GM23338 (cell line): ENCODE data around the gene PPP2R2B. TPM values are rescaled to one million over a fixed set of nuclear protein-coding genes. Genes with fewer than 3 reads are reported as not detected.

ENCODE experiments used
- ATAC-seq: fragments of 200-7000 bp; cut with Tn5 transposase; 3 replicates; pipeline ENCODE4 v1.9.1; 2020
- DNase-seq: peaks from one replicate; pipeline ENCODE4 v3.0.0-alpha.2; 2015; ENCODE audit warnings: low spot score
- H2AFZ ChIP-seq: fragments of 200-600 bp; sonication (generic); 2 replicates; pipeline ENCODE4 v1.8.0; 2016; ENCODE audit warnings: antibody characterized with exemption, mild to moderate bottlenecking, moderate library complexity
- H3F3A ChIP-seq: fragments of 200-600 bp; sonication (generic); replicated peaks from 2 replicates; pipeline ENCODE4 v1.8.0; 2017; ENCODE audit warnings: antibody characterized with exemption, mixed run types, low read depth
- H3K27ac ChIP-seq: fragments of 200-600 bp; sonication (generic); 2 replicates; pipeline ENCODE4 v1.6.1; 2016; ENCODE audit warnings: low read depth
- H3K27me3 ChIP-seq: fragments of 200-600 bp; sonication (generic); 2 replicates; pipeline ENCODE4 v1.8.0; 2016; ENCODE audit warnings: mild to moderate bottlenecking, mixed run types, moderate library complexity; ENCODE audit not compliant: insufficient read depth
- H3K36me3 ChIP-seq: fragments of 200-600 bp; sonication (generic); 2 replicates; pipeline ENCODE4 v1.8.0; 2016; ENCODE audit warnings: mild to moderate bottlenecking; ENCODE audit not compliant: insufficient read depth
- H3K4me1 ChIP-seq: fragments of 200-600 bp; sonication (generic); 2 replicates; pipeline ENCODE4 v1.8.0; 2016; ENCODE audit warnings: mild to moderate bottlenecking, moderate library complexity; ENCODE audit not compliant: insufficient read depth
- H3K4me2 ChIP-seq: fragments of 200-600 bp; sonication (generic); 2 replicates; pipeline ENCODE4 v1.7.1; 2017; ENCODE audit warnings: mixed run types
- H3K4me3 ChIP-seq: fragments of 200-600 bp; sonication (generic); 2 replicates; pipeline ENCODE4 v1.6.1; 2016; ENCODE audit warnings: mixed run types
- H3K79me2 ChIP-seq: fragments of 200-600 bp; sonication (generic); replicated peaks from 2 replicates; pipeline ENCODE4 v1.8.0; 2017; ENCODE audit warnings: mild to moderate bottlenecking; ENCODE audit not compliant: insufficient read depth
- H3K9me2 ChIP-seq: fragments of 200-600 bp; sonication (generic); 2 replicates; pipeline ENCODE4 v1.8.0; 2017; ENCODE audit not compliant: insufficient read depth
- H4K20me1 ChIP-seq: fragments of 200-600 bp; sonication (generic); replicated peaks from 2 replicates; pipeline ENCODE4 v1.8.0; 2017; ENCODE audit warnings: mild to moderate bottlenecking; ENCODE audit not compliant: insufficient read depth
- H3K27ac Mint-ChIP-seq: 2 replicates; pipeline ENCODE4 v1.8.0; 2020; ENCODE audit warnings: inconsistent platforms, mild to moderate bottlenecking, moderate library complexity, mixed read lengths
- H3K27me3 Mint-ChIP-seq: 3 replicates; pipeline ENCODE4 v1.8.0; 2022; ENCODE audit warnings: low read depth, mild to moderate bottlenecking, moderate library complexity, mixed read lengths, inconsistent platforms; ENCODE audit not compliant: insufficient read depth, poor library complexity
- H3K36me3 Mint-ChIP-seq: 3 replicates; pipeline ENCODE4 v1.8.0; 2021; ENCODE audit warnings: low read depth, mild to moderate bottlenecking, inconsistent platforms, moderate library complexity, mixed read lengths
- H3K4me1 Mint-ChIP-seq: 3 replicates; pipeline ENCODE4 v1.8.0; 2020; ENCODE audit warnings: mild to moderate bottlenecking, inconsistent platforms, mixed read lengths
- H3K4me3 Mint-ChIP-seq: 3 replicates; pipeline ENCODE4 v1.8.0; 2021; ENCODE audit warnings: moderate library complexity, mild to moderate bottlenecking, inconsistent platforms, mixed read lengths
- H3K9me3 Mint-ChIP-seq: 3 replicates; pipeline ENCODE4 v1.8.0; 2020; ENCODE audit warnings: moderate library complexity, mild to moderate bottlenecking, inconsistent platforms, mixed read lengths
- CREB1 ChIP-seq: fragments of 250-450 bp; sonication (Bioruptor Pico); IDR thresholded peaks from 2 replicates; pipeline ENCODE4 v1.5.0; 2020; ENCODE audit warnings: low read depth, mild to moderate bottlenecking, moderate library complexity
- EZH2phosphoT487 ChIP-seq: fragments of 200-600 bp; sonication (generic); IDR thresholded peaks from one replicate; pipeline ENCODE4 v1.8.1; 2018; ENCODE audit warnings: antibody characterized with exemption; ENCODE audit not compliant: unreplicated experiment
- STAT1 ChIP-seq: IDR thresholded peaks from one replicate; pipeline ENCODE4 v1.6.1; 2016; ENCODE audit warnings: antibody characterized with exemption; ENCODE audit not compliant: unreplicated experiment
- ZNF114 ChIP-seq: fragments of 250-450 bp; sonication (Bioruptor Pico); IDR thresholded peaks from 2 replicates; pipeline ENCODE4 v1.5.0; 2020; ENCODE audit warnings: mild to moderate bottlenecking, moderate library complexity
- polyA plus RNA-seq: library from polyadenylated mRNA; unstranded; fragments of >200 nt; fragmentation: Nextera tagmentation; extraction: Ambion mirVana; gene quantifications from 2 replicates; pipeline ENCODE4 v1.2.1, GENCODE V29; 2016
- total RNA-seq: library from RNA; depleted of rRNA; stranded (reverse); fragments of >200 nt; shearing (Covaris generic); gene quantifications from 2 replicates; pipeline ENCODE4 v1.2.3, GENCODE V29; 2014
- TF ChIP-seq, protein P1 (sequence below): fragments of 250-450 bp; sonication (Bioruptor Pico); IDR thresholded peaks from 2 replicates; pipeline ENCODE4 v1.5.0; 2020; ENCODE audit warnings: mild to moderate bottlenecking, moderate library complexity

Gene PPP2R2B
- total and polyA plus RNA-seq, 2 experiments from 2014 or later = 21.3 to 33.9 TPM

DNA sequence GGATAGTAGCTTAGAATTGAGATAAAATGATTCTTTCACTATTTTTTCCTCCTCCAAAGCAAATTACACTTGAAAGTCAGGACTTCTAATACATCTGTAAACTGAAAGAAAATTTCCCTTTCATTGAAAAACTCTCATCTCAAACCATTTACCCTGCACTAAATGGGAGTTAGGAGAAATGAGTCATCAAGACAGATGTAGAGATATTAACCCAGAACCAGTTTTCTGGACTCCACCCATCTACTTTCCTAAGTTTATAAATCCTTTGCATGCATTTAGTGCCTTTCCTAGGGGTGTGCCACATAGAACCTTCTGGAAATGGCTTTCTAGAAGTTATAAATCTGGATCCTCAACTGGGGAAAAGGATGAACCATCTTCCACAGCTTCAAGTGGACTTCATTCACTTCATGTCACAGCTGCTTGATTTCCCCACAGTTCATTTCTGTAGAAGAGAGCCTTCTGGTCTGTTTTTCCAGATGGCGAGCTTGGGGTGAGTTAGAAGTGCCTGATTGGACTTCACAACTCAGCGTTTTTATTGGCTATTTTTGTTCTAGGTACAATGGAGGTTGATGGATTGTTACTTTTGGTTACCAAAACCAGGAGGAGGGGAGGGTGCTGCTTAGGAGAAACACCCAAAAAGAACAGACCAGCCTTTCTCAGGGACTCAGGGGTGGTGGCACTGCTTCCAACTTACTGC lies 290.1 kb downstream of the PPP2R2B start:
- no peaks in the 10 kb centered on the region for H3K9me3 Mint-ChIP-seq
- no peak overlapping the region for H3K4me3 Mint-ChIP-seq

More for the DNA sequence above, 290.1 kb downstream of the PPP2R2B start:
- TF ChIP-seq, protein P1, sequence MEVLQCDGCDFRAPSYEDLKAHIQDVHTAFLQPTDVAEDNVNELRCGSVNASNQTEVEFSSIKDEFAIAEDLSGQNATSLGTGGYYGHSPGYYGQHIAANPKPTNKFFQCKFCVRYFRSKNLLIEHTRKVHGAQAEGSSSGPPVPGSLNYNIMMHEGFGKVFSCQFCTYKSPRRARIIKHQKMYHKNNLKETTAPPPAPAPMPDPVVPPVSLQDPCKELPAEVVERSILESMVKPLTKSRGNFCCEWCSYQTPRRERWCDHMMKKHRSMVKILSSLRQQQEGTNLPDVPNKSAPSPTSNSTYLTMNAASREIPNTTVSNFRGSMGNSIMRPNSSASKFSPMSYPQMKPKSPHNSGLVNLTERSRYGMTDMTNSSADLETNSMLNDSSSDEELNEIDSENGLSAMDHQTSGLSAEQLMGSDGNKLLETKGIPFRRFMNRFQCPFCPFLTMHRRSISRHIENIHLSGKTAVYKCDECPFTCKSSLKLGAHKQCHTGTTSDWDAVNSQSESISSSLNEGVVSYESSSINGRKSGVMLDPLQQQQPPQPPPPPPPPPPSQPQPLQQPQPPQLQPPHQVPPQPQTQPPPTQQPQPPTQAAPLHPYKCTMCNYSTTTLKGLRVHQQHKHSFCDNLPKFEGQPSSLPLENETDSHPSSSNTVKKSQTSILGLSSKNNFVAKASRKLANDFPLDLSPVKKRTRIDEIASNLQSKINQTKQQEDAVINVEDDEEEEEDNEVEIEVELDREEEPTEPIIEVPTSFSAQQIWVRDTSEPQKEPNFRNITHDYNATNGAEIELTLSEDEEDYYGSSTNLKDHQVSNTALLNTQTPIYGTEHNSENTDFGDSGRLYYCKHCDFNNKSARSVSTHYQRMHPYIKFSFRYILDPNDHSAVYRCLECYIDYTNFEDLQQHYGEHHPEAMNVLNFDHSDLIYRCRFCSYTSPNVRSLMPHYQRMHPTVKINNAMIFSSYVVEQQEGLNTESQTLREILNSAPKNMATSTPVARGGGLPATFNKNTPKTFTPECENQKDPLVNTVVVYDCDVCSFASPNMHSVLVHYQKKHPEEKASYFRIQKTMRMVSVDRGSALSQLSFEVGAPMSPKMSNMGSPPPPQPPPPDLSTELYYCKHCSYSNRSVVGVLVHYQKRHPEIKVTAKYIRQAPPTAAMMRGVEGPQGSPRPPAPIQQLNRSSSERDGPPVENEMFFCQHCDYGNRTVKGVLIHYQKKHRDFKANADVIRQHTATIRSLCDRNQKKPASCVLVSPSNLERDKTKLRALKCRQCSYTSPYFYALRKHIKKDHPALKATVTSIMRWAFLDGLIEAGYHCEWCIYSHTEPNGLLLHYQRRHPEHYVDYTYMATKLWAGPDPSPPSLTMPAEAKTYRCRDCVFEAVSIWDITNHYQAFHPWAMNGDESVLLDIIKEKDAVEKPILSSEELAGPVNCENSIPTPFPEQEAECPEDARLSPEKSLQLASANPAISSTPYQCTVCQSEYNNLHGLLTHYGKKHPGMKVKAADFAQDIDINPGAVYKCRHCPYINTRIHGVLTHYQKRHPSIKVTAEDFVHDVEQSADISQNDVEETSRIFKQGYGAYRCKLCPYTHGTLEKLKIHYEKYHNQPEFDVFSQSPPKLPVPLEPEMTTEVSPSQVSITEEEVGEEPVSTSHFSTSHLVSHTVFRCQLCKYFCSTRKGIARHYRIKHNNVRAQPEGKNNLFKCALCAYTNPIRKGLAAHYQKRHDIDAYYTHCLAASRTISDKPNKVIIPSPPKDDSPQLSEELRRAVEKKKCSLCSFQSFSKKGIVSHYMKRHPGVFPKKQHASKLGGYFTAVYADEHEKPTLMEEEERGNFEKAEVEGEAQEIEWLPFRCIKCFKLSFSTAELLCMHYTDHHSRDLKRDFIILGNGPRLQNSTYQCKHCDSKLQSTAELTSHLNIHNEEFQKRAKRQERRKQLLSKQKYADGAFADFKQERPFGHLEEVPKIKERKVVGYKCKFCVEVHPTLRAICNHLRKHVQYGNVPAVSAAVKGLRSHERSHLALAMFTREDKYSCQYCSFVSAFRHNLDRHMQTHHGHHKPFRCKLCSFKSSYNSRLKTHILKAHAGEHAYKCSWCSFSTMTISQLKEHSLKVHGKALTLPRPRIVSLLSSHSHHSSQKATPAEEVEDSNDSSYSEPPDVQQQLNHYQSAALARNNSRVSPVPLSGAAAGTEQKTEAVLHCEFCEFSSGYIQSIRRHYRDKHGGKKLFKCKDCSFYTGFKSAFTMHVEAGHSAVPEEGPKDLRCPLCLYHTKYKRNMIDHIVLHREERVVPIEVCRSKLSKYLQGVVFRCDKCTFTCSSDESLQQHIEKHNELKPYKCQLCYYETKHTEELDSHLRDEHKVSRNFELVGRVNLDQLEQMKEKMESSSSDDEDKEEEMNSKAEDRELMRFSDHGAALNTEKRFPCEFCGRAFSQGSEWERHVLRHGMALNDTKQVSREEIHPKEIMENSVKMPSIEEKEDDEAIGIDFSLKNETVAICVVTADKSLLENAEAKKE (CRISPR knock-in tag) = no peak
- no peak for TF ChIP-seq STAT1
- TF ChIP-seq CREB1 (CRISPR knock-in tag) = no peak
- TF ChIP-seq ZNF114 (CRISPR knock-in tag) = no peak
- no peak for TF ChIP-seq EZH2phosphoT487
- no peaks in the 10 kb centered on the region for H3K27me3 ChIP-seq
- no peak overlapping the region for H3K27ac Mint-ChIP-seq
- no peaks in the 10 kb centered on the region for H3K79me2 ChIP-seq
- no peak for ATAC-seq
- no peaks in the 10 kb centered on the region for H3K36me3 ChIP-seq
- H3K4me3 ChIP-seq = no peak overlapping the region
- no peaks in the 10 kb centered on the region for H4K20me1 ChIP-seq
- DNase-seq = no peak
- no peak overlapping the region for H2AFZ ChIP-seq
- H3K4me1 ChIP-seq = no peaks in the 10 kb centered on the region
- H3K4me1 Mint-ChIP-seq = no peaks in the 10 kb centered on the region
- H3K9me2 ChIP-seq = no peaks in the 10 kb centered on the region; the same call in 1 of the 2 replicates
- no peak overlapping the region for H3K4me2 ChIP-seq
- H3K27ac ChIP-seq = no peak overlapping the region
- no peaks in the 10 kb centered on the region for H3K27me3 Mint-ChIP-seq
- H3F3A ChIP-seq = no peaks in the 10 kb centered on the region
- H3K36me3 Mint-ChIP-seq = no peaks in the 10 kb centered on the region
